GM23338 (cell line): ENCODE results near the gene ATG2A.

Experiments used
- EZH2 ChIP-seq: fragments of 200-600 bp; sonication (generic); IDR thresholded peaks from one replicate; pipeline ENCODE4 v1.8.0; 2017; ENCODE audit warnings: antibody characterized with exemption, mild to moderate bottlenecking, low read depth; ENCODE audit not compliant: unreplicated experiment
- NANOG ChIP-seq: IDR thresholded peaks from 2 replicates; pipeline ENCODE4 v1.6.1; 2016; ENCODE audit warnings: antibody characterized with exemption, borderline replicate concordance
- TF ChIP-seq, protein P1 (sequence below), 2 experiments: fragments of 200-600 bp in 1 of 2; sonication (generic) in 1 of 2; conservative IDR thresholded peaks; 2 replicates each; pipeline versions ENCODE4 v1.5.1 to v1.6.1; 2016 to 2017; ENCODE audit warnings: antibody characterized with exemption in 2 of 2, low read depth in 2 of 2, mild to moderate bottlenecking in 2 of 2, moderate library complexity in 1 of 2

- TF ChIP-seq, protein P1, sequence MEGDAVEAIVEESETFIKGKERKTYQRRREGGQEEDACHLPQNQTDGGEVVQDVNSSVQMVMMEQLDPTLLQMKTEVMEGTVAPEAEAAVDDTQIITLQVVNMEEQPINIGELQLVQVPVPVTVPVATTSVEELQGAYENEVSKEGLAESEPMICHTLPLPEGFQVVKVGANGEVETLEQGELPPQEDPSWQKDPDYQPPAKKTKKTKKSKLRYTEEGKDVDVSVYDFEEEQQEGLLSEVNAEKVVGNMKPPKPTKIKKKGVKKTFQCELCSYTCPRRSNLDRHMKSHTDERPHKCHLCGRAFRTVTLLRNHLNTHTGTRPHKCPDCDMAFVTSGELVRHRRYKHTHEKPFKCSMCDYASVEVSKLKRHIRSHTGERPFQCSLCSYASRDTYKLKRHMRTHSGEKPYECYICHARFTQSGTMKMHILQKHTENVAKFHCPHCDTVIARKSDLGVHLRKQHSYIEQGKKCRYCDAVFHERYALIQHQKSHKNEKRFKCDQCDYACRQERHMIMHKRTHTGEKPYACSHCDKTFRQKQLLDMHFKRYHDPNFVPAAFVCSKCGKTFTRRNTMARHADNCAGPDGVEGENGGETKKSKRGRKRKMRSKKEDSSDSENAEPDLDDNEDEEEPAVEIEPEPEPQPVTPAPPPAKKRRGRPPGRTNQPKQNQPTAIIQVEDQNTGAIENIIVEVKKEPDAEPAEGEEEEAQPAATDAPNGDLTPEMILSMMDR (conservative IDR thresholded peaks at IDR 0.05; ENCODE audit: low read depth in 2 of 2): no peak
- TF ChIP-seq EZH2 (no peak), NANOG (no peak)
These were observed 64.1 kb downstream of the ATG2A start for GRCh38 chr11:64852804-64853509.
